Mesothelial cell of epicardium (in vitro differentiated cells): Measurements from ENCODE around the gene STAT5A. TPM values are rescaled to one million over a fixed set of nuclear protein-coding genes. Genes with fewer than 3 reads are reported as not detected.
A peak's percentile ranks its signal among the peaks of the same experiment; 100 is the strongest.
"Not testable (repeated sequence)": the region's sequence is repeated elsewhere in the genome, so short reads cannot be mapped to it uniquely, and the experiment has no call there.

Source experiments
- DNase-seq, 2 experiments: peaks; one replicate each; pipeline ENCODE4 v3.0.0; 2021; ENCODE audit warnings: low spot score in 2 of 2; ENCODE audit not compliant: unreplicated experiment in 2 of 2
- H3K27ac Mint-ChIP-seq: 2 replicates; pipeline ENCODE4 v1.8.0; 2021; ENCODE audit warnings: mixed read lengths
- H3K27me3 Mint-ChIP-seq: 2 replicates; pipeline ENCODE4 v1.8.0; 2021; ENCODE audit warnings: low read depth, mixed read lengths
- H3K36me3 Mint-ChIP-seq: 2 replicates; pipeline ENCODE4 v1.8.0; 2021; ENCODE audit warnings: mixed read lengths
- H3K4me1 Mint-ChIP-seq: 2 replicates; pipeline ENCODE4 v1.8.0; 2021; ENCODE audit warnings: mixed read lengths
- H3K4me3 Mint-ChIP-seq: 2 replicates; pipeline ENCODE4 v1.8.0; 2021; ENCODE audit warnings: mild to moderate bottlenecking, moderate library complexity, mixed read lengths
- H3K9me3 Mint-ChIP-seq: 2 replicates; pipeline ENCODE4 v1.8.0; 2021; ENCODE audit warnings: mixed read lengths
- CTCF ChIP-seq: fragments of 200-600 bp; sonication (generic); IDR thresholded peaks from one replicate; pipeline ENCODE4 v1.5.0; 2021; ENCODE audit warnings: antibody characterized with exemption; ENCODE audit not compliant: unreplicated experiment
- total RNA-seq: library from RNA; stranded (reverse); gene quantifications from 3 replicates; pipeline ENCODE4 v1.2.1, GENCODE V29; 2021

STAT5A gene
- 9.5 to 11.7 TPM (median 11.2 TPM) in 3 replicates for total RNA-seq

DNA sequence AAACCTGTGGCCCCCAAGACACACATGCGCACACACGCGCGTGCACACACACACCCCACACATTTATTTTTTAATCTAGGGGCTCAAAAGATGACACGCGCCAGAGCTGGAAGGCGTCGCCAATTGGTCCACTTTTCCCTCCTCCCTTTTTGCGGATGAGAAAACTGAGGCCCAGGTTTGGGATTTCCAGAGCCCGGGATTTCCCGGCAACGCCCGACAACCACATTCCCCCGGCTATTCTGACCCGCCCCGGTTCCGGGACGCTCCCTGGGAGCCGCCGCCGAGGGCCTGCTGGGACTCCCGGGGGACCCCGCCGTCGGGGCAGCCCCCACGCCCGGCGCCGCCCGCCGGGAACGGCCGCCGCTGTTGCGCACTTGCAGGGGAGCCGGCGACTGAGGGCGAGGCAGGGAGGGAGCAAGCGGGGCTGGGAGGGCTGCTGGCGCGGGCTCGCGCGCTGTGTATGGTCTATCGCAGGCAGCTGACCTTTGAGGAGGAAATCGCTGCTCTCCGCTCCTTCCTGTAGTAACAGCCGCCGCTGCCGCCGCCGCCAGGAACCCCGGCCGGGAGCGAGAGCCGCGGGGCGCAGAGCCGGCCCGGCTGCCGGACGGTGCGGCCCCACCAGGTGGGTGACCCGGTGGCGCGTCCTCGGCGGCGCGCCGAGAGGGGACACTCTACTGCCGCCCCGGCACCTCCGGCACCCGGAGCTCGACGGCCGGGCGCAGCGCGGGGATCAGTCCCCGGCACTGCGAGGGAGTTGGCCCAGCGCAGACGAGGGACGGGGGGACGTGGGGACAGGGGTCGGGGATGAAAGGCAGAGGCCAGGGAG lies at the start of gene STAT5A:
Gene STAT5A, plus strand, starts transcription at position 522 of the 826 bp plus-strand sequence. CDS start 914 bp downstream, outside the sequence.
- Mint-ChIP-seq H3K9me3 (no peaks in the 10 kb centered on the region), H3K4me1 (peaks cover 12% of the 10 kb centered on the region), H3K27ac (no peak within 1 kb of the TSS), H3K27me3 (peaks cover 14% of the 10 kb centered on the region), H3K36me3 (no peaks in the 10 kb centered on the region), H3K4me3 (peak within 1 kb of the TSS; percentile 67)
- peak in 1 of 2 experiments; percentile 67 for DNase-seq
- no peak for TF ChIP-seq CTCF

GRCh38 chr17:42239576-42239975 lies 48.7 kb upstream of the STAT5A start:
- H3K9me3 Mint-ChIP-seq, H3K4me3 Mint-ChIP-seq, DNase-seq, H3K27ac Mint-ChIP-seq, H3K4me1 Mint-ChIP-seq, H3K36me3 Mint-ChIP-seq, H3K27me3 Mint-ChIP-seq: not testable (repeated sequence)

- Mint-ChIP-seq H3K36me3 (no peaks in the 10 kb centered on the region), H3K27ac (no peak overlapping the region), H3K27me3 (no peaks in the 10 kb centered on the region), H3K9me3 (no peaks in the 10 kb centered on the region), H3K4me1 (peaks cover 7% of the 10 kb centered on the region), H3K4me3 (no peak overlapping the region)
- DNase-seq = no peak
- no peak for TF ChIP-seq CTCF
Measured at GRCh38 chr17:42240201-42240600, 48.1 kb upstream of the STAT5A start.

DNA sequence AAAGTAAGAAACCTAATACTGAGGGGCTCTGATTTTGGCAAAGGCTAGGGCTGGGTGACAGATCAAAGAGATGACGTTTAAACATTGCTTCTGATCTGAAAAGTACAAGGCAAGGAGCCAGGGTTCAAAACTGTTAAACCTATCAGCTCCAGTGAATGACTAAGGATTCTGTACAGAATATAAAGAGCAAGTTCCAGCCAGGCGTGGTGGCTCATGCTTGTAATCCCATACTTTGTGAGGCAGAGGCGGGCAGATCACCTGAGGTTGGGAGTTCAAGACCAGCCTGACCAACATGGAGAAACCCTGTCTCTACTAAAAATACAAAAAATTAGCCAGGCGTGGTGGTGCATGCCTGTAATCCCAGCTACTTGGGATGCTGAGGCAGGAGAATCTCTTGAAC lies 47.4 kb upstream of the STAT5A start:
- not testable (repeated sequence) for H3K9me3 Mint-ChIP-seq, H3K4me1 Mint-ChIP-seq

GRCh38 chr17:42241871-42242270 lies 46.4 kb upstream of the STAT5A start:
- no peak for DNase-seq
- Mint-ChIP-seq H3K36me3 (no peaks in the 10 kb centered on the region), H3K4me3 (no peak overlapping the region), H3K4me1 (peaks cover 7% of the 10 kb centered on the region), H3K9me3 (no peaks in the 10 kb centered on the region), H3K27me3 (no peaks in the 10 kb centered on the region), H3K27ac (no peak overlapping the region)
- TF ChIP-seq CTCF = no peak

More for the DNA sequence above, 47.4 kb upstream of the STAT5A start:
- not testable (repeated sequence) for H3K27me3 Mint-ChIP-seq, DNase-seq, H3K27ac Mint-ChIP-seq, H3K36me3 Mint-ChIP-seq, H3K4me3 Mint-ChIP-seq

DNA sequence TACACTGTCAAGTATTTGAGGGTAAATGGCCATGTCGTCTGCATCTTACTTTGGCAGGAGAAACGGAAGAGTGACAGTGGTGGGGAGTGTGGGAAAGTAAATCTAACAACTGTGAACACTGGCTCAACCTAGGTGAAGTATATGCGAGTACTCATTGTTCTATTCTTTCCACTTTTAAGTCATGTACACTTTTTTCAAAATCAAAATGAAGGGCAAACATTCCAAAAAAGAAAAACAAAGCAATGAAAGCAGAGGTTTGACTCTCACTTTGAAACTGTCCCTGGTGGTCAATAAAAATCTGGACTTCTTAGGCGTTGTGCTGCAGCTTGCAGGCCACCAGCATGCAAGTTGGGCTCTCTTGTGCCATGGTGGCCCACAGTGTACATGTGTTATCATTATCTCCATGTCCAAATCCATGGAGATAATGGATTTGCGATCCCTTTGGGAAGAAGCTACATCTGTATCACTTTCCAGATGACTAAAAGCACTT lies 44.8 kb upstream of the STAT5A start:
- no peak for TF ChIP-seq CTCF
- no peaks in the 10 kb centered on the region for H3K36me3 Mint-ChIP-seq
- H3K4me1 Mint-ChIP-seq = peaks cover 9% of the 10 kb centered on the region
- H3K27me3 Mint-ChIP-seq = no peaks in the 10 kb centered on the region
- no peak for DNase-seq
- no peak overlapping the region for H3K27ac Mint-ChIP-seq
- H3K4me3 Mint-ChIP-seq = no peak overlapping the region
- H3K9me3 Mint-ChIP-seq = no peaks in the 10 kb centered on the region

GRCh38 chr17:42244116-42244515 lies 44.2 kb upstream of the STAT5A start:
- not testable (repeated sequence) for H3K4me3 Mint-ChIP-seq, H3K9me3 Mint-ChIP-seq, DNase-seq, H3K27me3 Mint-ChIP-seq, H3K36me3 Mint-ChIP-seq, H3K27ac Mint-ChIP-seq
- peaks cover 12% of the 10 kb centered on the region for H3K4me1 Mint-ChIP-seq

DNA sequence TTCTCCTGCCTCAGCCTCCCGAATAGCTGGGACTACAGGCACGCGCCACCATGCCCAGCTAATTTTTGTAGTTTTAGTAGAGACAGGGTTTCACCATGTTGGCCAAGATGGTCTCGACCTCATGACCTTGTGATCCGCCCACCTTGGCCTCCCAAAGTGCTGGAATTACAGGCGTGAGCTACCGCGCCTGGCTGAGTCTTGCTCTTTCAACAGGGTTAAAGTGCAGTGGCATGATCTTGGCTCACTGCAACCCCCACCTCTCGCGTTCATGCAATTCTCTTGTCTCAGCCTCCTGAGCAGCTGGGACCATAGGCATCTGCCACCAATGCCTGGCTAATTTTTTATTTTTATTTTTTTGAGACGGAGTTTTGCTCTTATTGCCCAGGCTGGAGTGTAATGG lies 43.1 kb upstream of the STAT5A start:
- H3K9me3 Mint-ChIP-seq, H3K36me3 Mint-ChIP-seq, H3K4me3 Mint-ChIP-seq, DNase-seq, H3K27ac Mint-ChIP-seq, H3K27me3 Mint-ChIP-seq: not testable (repeated sequence)
- peaks cover 12% of the 10 kb centered on the region for H3K4me1 Mint-ChIP-seq
